Cerebellar cortex (tissue), 1 donor: ENCODE measurements around the gene CYP2C9.

ENCODE experiments used
- DNase-seq: peaks from one replicate; pipeline ENCODE4 v3.0.0-alpha.2; 2015; ENCODE audit warnings: low spot score

Gene CYP2C9

GRCh38 chr10:95039281-95039680, 100.8 kb downstream of the CYP2C9 start:
- DNase-seq, result no peak
